Lower lobe of right lung (tissue), 2 donors: ENCODE measurements around the gene MRRF. TPM values are rescaled to one million over a fixed set of nuclear protein-coding genes. Genes with fewer than 3 reads are reported as not detected.
"Not testable (repeated sequence)": the region's sequence is repeated elsewhere in the genome, so short reads cannot be mapped to it uniquely, and the experiment has no call there.

Source experiments
- ATAC-seq, 2 donors: fragments of 200-7000 bp; cut with Tn5 transposase; one replicate each; pipeline ENCODE4 v1.9.1; 2020 to 2022; ENCODE audit warnings: mild to moderate bottlenecking in 2 of 2, moderate library complexity in 2 of 2
- DNase-seq: peaks from one replicate; pipeline ENCODE4 v3.0.0-alpha.2; 2020
- H3K27ac ChIP-seq: fragments of 200-600 bp; one replicate; pipeline ENCODE4 v1.8.0; 2022
- H3K27me3 ChIP-seq: fragments of 200-600 bp; one replicate; pipeline ENCODE4 v1.8.0; 2022; ENCODE audit warnings: low read depth
- H3K36me3 ChIP-seq: fragments of 200-600 bp; one replicate; pipeline ENCODE4 v1.8.0; 2022; ENCODE audit warnings: mild to moderate bottlenecking
- H3K4me1 ChIP-seq: fragments of 200-600 bp; one replicate; pipeline ENCODE4 v1.8.0; 2022
- H3K4me3 ChIP-seq: fragments of 200-600 bp; one replicate; pipeline ENCODE4 v1.8.0; 2022; ENCODE audit warnings: mild to moderate bottlenecking
- H3K9me3 ChIP-seq: fragments of 200-600 bp; one replicate; pipeline ENCODE4 v1.8.0; 2022
- CTCF ChIP-seq: fragments of 200-600 bp; IDR thresholded peaks from one replicate; pipeline ENCODE4 v1.8.0; 2022; ENCODE audit warnings: antibody characterized with exemption, mild to moderate bottlenecking
- intact Hi-C: fragments of 100-400 bp; cut with DNase I; formaldehyde crosslinking; loops from one replicate; pipeline ENCODE4 v1.11.0; 2022
- total RNA-seq: library from RNA; stranded (reverse); fragmentation: NEBNext Ultra II Directional; extraction: Animal tissue kit (Norgen Biotek cat#: 25700); gene quantifications from one replicate; pipeline ENCODE4 v1.2.1, GENCODE V29; 2021
- donor health status: DM: no; HTN: yes; CAD: no; lungs with severe emphysema.

Gene MRRF
- total RNA-seq, 1 donor from 2014 or later = 30.2 TPM

- no peak overlapping the region for H3K27ac ChIP-seq
- DNase-seq (peak; percentile 82), ATAC-seq (peak; percentile 87 to 90)
- no peak overlapping the region for H3K4me3 ChIP-seq
- peaks cover 19% of the 10 kb centered on the region for H3K4me1 ChIP-seq
- intact Hi-C loops = loop anchor here (10.0 kb wide), 1 partner anchor 226 kb away; no protein-coding TSS in a partner anchor
- H3K9me3 ChIP-seq = no peaks in the 10 kb centered on the region
- no peaks in the 10 kb centered on the region for H3K27me3 ChIP-seq
- no peaks in the 10 kb centered on the region for H3K36me3 ChIP-seq
- TF ChIP-seq CTCF = peak; percentile 99
These were observed 86.1 kb downstream of the MRRF start for GRCh38 chr9:122350577-122351355.

DNA sequence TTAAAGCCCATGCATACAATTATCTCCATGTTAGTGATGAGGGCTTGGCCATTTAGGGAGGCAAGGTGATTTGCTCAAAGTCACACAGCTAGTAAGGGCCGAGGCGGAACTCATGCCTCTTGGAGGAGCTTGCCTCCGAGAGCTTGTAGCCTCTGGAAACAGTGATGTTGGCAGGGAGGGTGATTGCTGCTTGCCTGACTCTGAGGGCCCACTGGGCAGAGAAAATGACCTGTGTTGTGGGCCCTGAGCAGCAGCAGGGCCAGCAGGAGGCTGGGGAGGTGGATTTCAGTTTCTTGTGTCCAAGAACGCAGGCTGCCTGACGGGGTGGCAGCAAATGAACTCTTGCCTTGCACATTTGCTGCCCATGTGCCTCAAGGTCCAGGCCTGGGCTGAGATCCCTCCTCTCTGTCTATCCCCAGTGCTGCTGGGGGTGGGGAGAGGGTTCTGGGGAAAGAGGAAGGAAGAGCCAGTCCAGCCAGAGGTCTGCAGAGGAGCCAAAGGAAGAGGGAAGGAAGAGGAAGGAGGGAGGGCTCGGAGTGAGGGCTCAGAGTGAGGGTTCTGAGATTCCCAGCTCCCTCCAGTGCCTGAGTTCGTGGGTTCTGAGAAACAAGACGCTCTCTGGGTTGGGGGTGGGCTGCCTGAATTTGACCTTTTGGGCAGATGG lies 90.0 kb downstream of the MRRF start:
- DNase-seq (no peak), ATAC-seq (peak; percentile 30 to 61)
- Histone ChIP-seq H3K27ac (no peak overlapping the region), H3K9me3 (no peaks in the 10 kb centered on the region), H3K4me1 (peaks cover 4% of the 10 kb centered on the region), H3K4me3 (no peak overlapping the region), H3K36me3 (no peaks in the 10 kb centered on the region), H3K27me3 (no peaks in the 10 kb centered on the region)
- intact Hi-C loops = loop anchor here (10.0 kb wide), 1 partner anchor 230 kb away; no protein-coding TSS in a partner anchor
- TF ChIP-seq CTCF = no peak

- intact Hi-C loops = loop anchor here (10.0 kb wide), 1 partner anchor 231 kb away; no protein-coding TSS in a partner anchor
- Histone ChIP-seq H3K27ac (no peak overlapping the region), H3K4me1 (peaks cover 2% of the 10 kb centered on the region), H3K4me3 (no peak overlapping the region), H3K36me3 (no peaks in the 10 kb centered on the region), H3K27me3 (no peaks in the 10 kb centered on the region), H3K9me3 (no peaks in the 10 kb centered on the region)
- TF ChIP-seq CTCF = no peak
- DNase-seq (no peak), ATAC-seq (peak; percentile 20 to 47)
These were observed 90.7 kb downstream of the MRRF start for GRCh38 chr9:122355336-122355875.

GRCh38 chr9:122356627-122357026 lies 91.9 kb downstream of the MRRF start:
- intact Hi-C loops = loop anchor here (10.0 kb wide), 1 partner anchor 232 kb away; no protein-coding TSS in a partner anchor
- no peak for TF ChIP-seq CTCF
- no peak for ATAC-seq
- no peak overlapping the region for H3K27ac ChIP-seq
- H3K27me3 ChIP-seq = no peaks in the 10 kb centered on the region
- no peaks in the 10 kb centered on the region for H3K4me1 ChIP-seq
- no peaks in the 10 kb centered on the region for H3K36me3 ChIP-seq
- no peaks in the 10 kb centered on the region for H3K9me3 ChIP-seq
- DNase-seq = no peak
- H3K4me3 ChIP-seq = no peak overlapping the region

- Histone ChIP-seq H3K4me3 (no peak overlapping the region), H3K36me3 (no peaks in the 10 kb centered on the region), H3K9me3 (no peaks in the 10 kb centered on the region), H3K27me3 (no peaks in the 10 kb centered on the region), H3K4me1 (no peaks in the 10 kb centered on the region), H3K27ac (no peak overlapping the region)
- intact Hi-C loops = no loop called here
- ATAC-seq (no peak), DNase-seq (no peak)
- no peak for TF ChIP-seq CTCF
These were observed 96.2 kb downstream of the MRRF start for GRCh38 chr9:122360891-122361290.

- not testable (repeated sequence) for DNase-seq, ATAC-seq, H3K9me3 ChIP-seq
These were observed 98.4 kb downstream of the MRRF start for GRCh38 chr9:122363131-122363530.

More at GRCh38 chr9:122363131-122363530, 98.4 kb downstream of the MRRF start:
- H3K4me3 ChIP-seq, H3K27ac ChIP-seq, intact Hi-C loops, H3K36me3 ChIP-seq, H3K27me3 ChIP-seq, H3K4me1 ChIP-seq: not testable (repeated sequence)
